CD14-positive monocyte (primary cell): Measurements from ENCODE around the gene HIBADH. TPM values are rescaled to one million over a fixed set of nuclear protein-coding genes. Genes with fewer than 3 reads are reported as not detected.

Experiments
- DNase-seq, 3 donors: peaks; one replicate each; pipeline ENCODE4 v3.0.0-alpha.2; 2011 to 2022
- H2AFZ ChIP-seq: 2 replicates; pipeline ENCODE4 v1.6.0; 2012; ENCODE audit warnings: mild to moderate bottlenecking, low read depth, low read length, inconsistent platforms; ENCODE audit not compliant: insufficient read depth, poor library complexity, severe bottlenecking
- H3K27ac ChIP-seq, 2 donors: 1 replicate in 1 of 2; 2 replicates in 1 of 2; pipeline ENCODE4 v1.5.1; 2012 to 2013; ENCODE audit warnings: low read length in 2 of 2, control low read depth in 1 of 2, inconsistent platforms in 1 of 2, low read depth in 1 of 2, mild to moderate bottlenecking in 1 of 2
- H3K27me3 ChIP-seq, 2 donors: one replicate each; pipeline versions ENCODE4 v1.6.0 to v1.6.1; 2011 to 2013; ENCODE audit warnings: low read length in 2 of 2; ENCODE audit not compliant: control insufficient read depth in 2 of 2, insufficient read depth in 2 of 2
- H3K36me3 ChIP-seq, 2 donors: replicated peaks in 1 of 2; 1 replicate in 1 of 2; 2 replicates in 1 of 2; pipeline versions ENCODE4 v1.5.1 to v1.6.1; 2012 to 2013; ENCODE audit warnings: low read length in 2 of 2, control low read depth in 1 of 2, inconsistent platforms in 1 of 2, mild to moderate bottlenecking in 1 of 2; ENCODE audit not compliant: insufficient read depth in 2 of 2, control insufficient read depth in 1 of 2
- H3K4me1 ChIP-seq, 2 donors: 1 replicate in 1 of 2; 2 replicates in 1 of 2; pipeline versions ENCODE4 v1.5.1 to v1.6.1; 2012 to 2013; ENCODE audit warnings: low read length in 2 of 2, control low read depth in 1 of 2, inconsistent platforms in 1 of 2, mild to moderate bottlenecking in 1 of 2, moderate library complexity in 1 of 2; ENCODE audit not compliant: insufficient read depth in 2 of 2, control insufficient read depth in 1 of 2
- H3K4me2 ChIP-seq: replicated peaks from 2 replicates; pipeline ENCODE3; 2012; ENCODE audit warnings: low read length, moderate library complexity, mild to moderate bottlenecking; ENCODE audit not compliant: poor library complexity, severe bottlenecking; ENCODE audit errors: extremely low read depth
- H3K4me3 ChIP-seq, 3 experiments: fragments of 200-600 bp in 1 of 3; sonication (generic) in 1 of 3; replicated peaks in 1 of 3; 1 replicate in 2 of 3; 2 replicates in 1 of 3; pipeline ENCODE4 v1.5.1; 2011 to 2013; ENCODE audit warnings: low read length in 3 of 3, mild to moderate bottlenecking in 3 of 3, control low read depth in 2 of 3, low read depth in 2 of 3, inconsistent platforms in 1 of 3, moderate library complexity in 1 of 3
- H3K79me2 ChIP-seq: 2 replicates; pipeline ENCODE4 v1.6.0; 2012; ENCODE audit warnings: mild to moderate bottlenecking, control low read depth, inconsistent platforms, low read length, moderate library complexity; ENCODE audit not compliant: insufficient read depth
- H3K9ac ChIP-seq: 2 replicates; pipeline ENCODE4 v1.6.0; 2017; ENCODE audit warnings: low read length, mild to moderate bottlenecking; ENCODE audit not compliant: insufficient read depth, poor library complexity, severe bottlenecking
- H3K9me3 ChIP-seq, 2 donors: replicated peaks in 1 of 2; 1 replicate in 1 of 2; 2 replicates in 1 of 2; pipeline versions ENCODE4 v1.5.1 to v1.6.1; 2012 to 2013; ENCODE audit warnings: low read length in 2 of 2, control low read depth in 1 of 2; ENCODE audit not compliant: control insufficient read depth in 1 of 2, insufficient read depth in 1 of 2
- H4K20me1 ChIP-seq: 2 replicates; pipeline ENCODE4 v1.6.0; 2012; ENCODE audit warnings: mild to moderate bottlenecking, low read length, control low read depth, moderate library complexity; ENCODE audit not compliant: insufficient read depth
- H3K27ac Mint-ChIP-seq, 7 donors: one replicate each; pipeline ENCODE4 v1.8.0; 2020; ENCODE audit warnings: mild to moderate bottlenecking in 7 of 7, mixed read lengths in 7 of 7, moderate library complexity in 6 of 7, inconsistent platforms in 2 of 7
- H3K27me3 Mint-ChIP-seq, 3 donors: one replicate each; pipeline ENCODE4 v1.8.0; 2021 to 2022; ENCODE audit warnings: low read depth in 3 of 3, mild to moderate bottlenecking in 3 of 3, mixed read lengths in 3 of 3, moderate library complexity in 3 of 3, inconsistent platforms in 1 of 3
- H3K36me3 Mint-ChIP-seq, 2 donors: one replicate each; pipeline ENCODE4 v1.8.0; 2020; ENCODE audit warnings: mixed read lengths in 2 of 2, inconsistent platforms in 1 of 2, mild to moderate bottlenecking in 1 of 2
- H3K4me1 Mint-ChIP-seq: one replicate; pipeline ENCODE4 v1.8.0; 2020; ENCODE audit warnings: mild to moderate bottlenecking, mixed read lengths
- H3K4me3 Mint-ChIP-seq, 2 donors: one replicate each; pipeline ENCODE4 v1.8.0; 2020; ENCODE audit warnings: mild to moderate bottlenecking in 2 of 2, mixed read lengths in 2 of 2, moderate library complexity in 1 of 2
- H3K9me3 Mint-ChIP-seq, 7 donors: one replicate each; pipeline ENCODE4 v1.8.0; 2020 to 2022; ENCODE audit warnings: mixed read lengths in 7 of 7, mild to moderate bottlenecking in 6 of 7, moderate library complexity in 6 of 7, inconsistent platforms in 2 of 7
- WGBS: methylation state at CpG from one replicate; pipeline ENCODE4 v1.1.5; 2013; ENCODE audit warnings: missing lambda C conversion rate; ENCODE audit not compliant: insufficient coverage; 5-methylcytosine and 5-hydroxymethylcytosine counted together
- intact Hi-C, 2 donors: fragments of 100-400 bp; cut with micrococcal nuclease; formaldehyde crosslinking; loops; one replicate each; pipeline versions ENCODE4 v1.15.0 to v1.15.1; 2023
- polyA plus RNA-seq, 3 donors: library from polyadenylated mRNA; depleted of rRNA in 1 of 3; unstranded in 2 of 3; stranded (reverse) in 1 of 3; fragments of 300-500 nt in 2 of 3; fragments of >200 nt in 1 of 3; fragmentation: Illumina TruSeq in 2 of 3; gene quantifications; 1 replicate in 2 of 3; 2 replicates in 1 of 3; pipeline ENCODE4 v1.2.3, GENCODE V29; 2012 to 2021
- TF ChIP-seq, protein P1 (sequence below): fragments of 200-600 bp; IDR thresholded peaks from one replicate; pipeline ENCODE4 v1.8.0; 2022; ENCODE audit warnings: antibody characterized with exemption, mild to moderate bottlenecking

Gene HIBADH
- polyA plus RNA-seq, 3 donors: 8.9 to 29.1 (median 26.5) TPM

DNA sequence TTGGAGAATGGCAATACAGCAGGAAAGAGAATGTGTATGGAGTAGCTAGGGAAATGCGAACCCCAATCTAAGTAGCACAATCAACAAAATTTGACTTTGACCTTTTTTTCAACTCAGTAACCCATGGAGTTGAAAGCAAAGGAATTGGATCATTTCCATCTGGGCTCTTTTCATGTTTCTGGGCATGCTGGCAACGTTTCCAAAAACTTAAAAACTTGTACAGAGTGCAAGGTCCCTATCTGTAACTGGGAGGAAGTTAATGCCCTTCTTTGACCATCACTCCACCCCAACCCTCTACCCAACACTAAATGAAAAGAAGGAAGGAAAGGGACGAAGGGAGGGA lies 1.3 kb upstream of the HIBADH start:
- peak overlapping the region in 4 of 7 donors; percentile 80 to 88 (median 85) for H3K27ac Mint-ChIP-seq
- H2AFZ ChIP-seq: peak overlapping the region; percentile 90
- no peak for DNase-seq
- H3K79me2 ChIP-seq: peaks cover 8% of the 10 kb centered on the region
- no peaks in the 10 kb centered on the region for H3K27me3 ChIP-seq
- no peaks in the 10 kb centered on the region for H3K9me3 Mint-ChIP-seq
- H3K4me3 ChIP-seq: peak overlapping the region in 1 of 3 experiments; percentile 85
- no peaks in the 10 kb centered on the region for H3K36me3 Mint-ChIP-seq
- peaks cover 0 to 1% (median 0%) of the 10 kb centered on the region in 3 donors for H3K27me3 Mint-ChIP-seq
- H3K36me3 ChIP-seq: no peaks in the 10 kb centered on the region
- WGBS: no CpG with 5 or more reads among the region's 3 CpGs
- H3K9me3 ChIP-seq: no peaks in the 10 kb centered on the region
- peak overlapping the region in 1 of 2 donors; percentile 73 for H3K27ac ChIP-seq
- peaks cover 18% of the 10 kb centered on the region for H3K4me1 Mint-ChIP-seq
- peaks cover 19 to 25% of the 10 kb centered on the region in 2 donors for H3K4me1 ChIP-seq
- TF ChIP-seq, protein P1, sequence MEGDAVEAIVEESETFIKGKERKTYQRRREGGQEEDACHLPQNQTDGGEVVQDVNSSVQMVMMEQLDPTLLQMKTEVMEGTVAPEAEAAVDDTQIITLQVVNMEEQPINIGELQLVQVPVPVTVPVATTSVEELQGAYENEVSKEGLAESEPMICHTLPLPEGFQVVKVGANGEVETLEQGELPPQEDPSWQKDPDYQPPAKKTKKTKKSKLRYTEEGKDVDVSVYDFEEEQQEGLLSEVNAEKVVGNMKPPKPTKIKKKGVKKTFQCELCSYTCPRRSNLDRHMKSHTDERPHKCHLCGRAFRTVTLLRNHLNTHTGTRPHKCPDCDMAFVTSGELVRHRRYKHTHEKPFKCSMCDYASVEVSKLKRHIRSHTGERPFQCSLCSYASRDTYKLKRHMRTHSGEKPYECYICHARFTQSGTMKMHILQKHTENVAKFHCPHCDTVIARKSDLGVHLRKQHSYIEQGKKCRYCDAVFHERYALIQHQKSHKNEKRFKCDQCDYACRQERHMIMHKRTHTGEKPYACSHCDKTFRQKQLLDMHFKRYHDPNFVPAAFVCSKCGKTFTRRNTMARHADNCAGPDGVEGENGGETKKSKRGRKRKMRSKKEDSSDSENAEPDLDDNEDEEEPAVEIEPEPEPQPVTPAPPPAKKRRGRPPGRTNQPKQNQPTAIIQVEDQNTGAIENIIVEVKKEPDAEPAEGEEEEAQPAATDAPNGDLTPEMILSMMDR: no peak
- H3K4me2 ChIP-seq: peak overlapping the region; percentile 91
- no peaks in the 10 kb centered on the region for H4K20me1 ChIP-seq
- H3K4me3 Mint-ChIP-seq: peak overlapping the region; percentile 83 to 88
- no peak overlapping the region for H3K9ac ChIP-seq
- intact Hi-C loops: loop anchor here (2.0 to 5.0 kb wide), 2 partner anchors 33 to 77 kb away; partner anchors contain the start of gene TAX1BP1 (in 1 of the 2)

DNA sequence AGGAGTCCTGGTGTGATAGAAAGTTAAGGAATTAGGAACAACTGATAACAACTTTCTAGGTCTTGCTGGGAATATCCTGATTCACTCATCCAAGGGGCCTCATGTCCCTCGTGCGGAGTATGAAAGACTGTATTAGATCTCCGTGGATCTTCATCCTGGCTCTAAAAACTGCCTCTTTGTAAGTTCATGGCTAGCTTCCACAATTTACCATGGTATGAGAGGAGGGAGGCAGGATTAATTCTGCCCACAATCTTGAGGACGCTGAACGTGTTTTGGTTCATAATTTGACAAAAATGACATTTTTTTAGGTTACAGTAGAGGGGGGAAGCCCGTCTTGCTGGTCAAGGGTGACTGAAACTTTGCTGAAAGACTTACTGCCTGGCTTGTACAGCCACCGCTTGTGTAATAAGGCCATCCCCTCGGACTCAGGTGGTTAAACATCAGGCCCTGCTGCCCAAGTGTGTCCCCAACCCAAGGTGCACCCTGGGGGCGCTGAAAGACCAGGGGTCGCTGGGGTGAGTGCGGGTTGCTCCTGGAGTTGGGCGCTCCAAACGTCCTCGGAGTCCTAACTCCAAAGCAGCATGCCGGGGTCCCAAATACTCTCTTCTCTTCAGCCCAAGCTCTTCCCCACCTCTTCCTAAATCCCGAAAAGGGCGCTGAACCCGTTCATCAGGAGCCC lies 733 bp downstream of the HIBADH start:
- Histone ChIP-seq H2AFZ (peak overlapping the region; percentile 90), H3K79me2 (peaks cover 8% of the 10 kb centered on the region), H3K4me2 (peak overlapping the region; percentile 91), H3K9ac (peak overlapping the region; percentile 80), H4K20me1 (no peaks in the 10 kb centered on the region), H3K36me3 (no peaks in the 10 kb centered on the region), H3K27ac (peak overlapping the region; percentile 73 to 75), H3K4me1 (peaks cover 19 to 25% of the 10 kb centered on the region in 2 donors), H3K27me3 (no peaks in the 10 kb centered on the region), H3K4me3 (peak overlapping the region; percentile 62 to 95 (median 85)), H3K9me3 (no peaks in the 10 kb centered on the region)
- peak; percentile 3 to 27 (median 8) for DNase-seq
- no peaks in the 10 kb centered on the region for H3K27me3 Mint-ChIP-seq
- 20% methylated on average over 8 of the region's 18 CpGs for WGBS
- H3K36me3 Mint-ChIP-seq: no peaks in the 10 kb centered on the region
- intact Hi-C loops: loop anchor here (2.0 to 5.0 kb wide), 2 partner anchors 35 to 79 kb away; partner anchors contain the start of gene TAX1BP1 (in 2 of the 2)
- peak overlapping the region; percentile 88 for H3K4me3 Mint-ChIP-seq
- H3K9me3 Mint-ChIP-seq: no peaks in the 10 kb centered on the region
- H3K4me1 Mint-ChIP-seq: peaks cover 18% of the 10 kb centered on the region
- H3K27ac Mint-ChIP-seq: peak overlapping the region; percentile 71 to 88 (median 84)
- TF ChIP-seq, protein P1: no peak
